Adipocyte (in vitro differentiated cells): ENCODE results near the gene FMOD.

Source experiments
- DNase-seq: peaks from one replicate; pipeline ENCODE4 v3.0.0-alpha.2; 2015; ENCODE audit warnings: low read depth
- H3K27me3 ChIP-seq: replicated peaks from 2 replicates; pipeline ENCODE4 v1.7.0; 2013; ENCODE audit warnings: mild to moderate bottlenecking, low read length, moderate library complexity; ENCODE audit not compliant: control insufficient read depth, insufficient read depth
- H3K36me3 ChIP-seq: 2 replicates; pipeline ENCODE4 v1.7.0; 2013; ENCODE audit warnings: low read length, mild to moderate bottlenecking, moderate library complexity; ENCODE audit not compliant: control insufficient read depth, insufficient read depth, severe bottlenecking
- H3K4me1 ChIP-seq: 2 replicates; pipeline ENCODE4 v1.7.0; 2013; ENCODE audit warnings: mild to moderate bottlenecking, low read length, moderate library complexity; ENCODE audit not compliant: control insufficient read depth, insufficient read depth
- H3K4me3 ChIP-seq: 2 replicates; pipeline ENCODE4 v1.7.0; 2013; ENCODE audit warnings: mild to moderate bottlenecking, low read length, moderate library complexity
- H3K9ac ChIP-seq: 2 replicates; pipeline ENCODE4 v1.7.0; 2013; ENCODE audit warnings: mild to moderate bottlenecking, low read length, moderate library complexity
- H3K9me3 ChIP-seq: 2 replicates; pipeline ENCODE4 v1.7.0; 2013; ENCODE audit warnings: mild to moderate bottlenecking, low read length, moderate library complexity; ENCODE audit not compliant: control insufficient read depth

The FMOD gene

GRCh38 chr1:203338335-203339036 lies 12.4 kb downstream of the FMOD start:
- Histone ChIP-seq H3K4me3 (no peak overlapping the region), H3K4me1 (peaks cover 20% of the 10 kb centered on the region), H3K9me3 (no peaks in the 10 kb centered on the region), H3K36me3 (peaks cover 10% of the 10 kb centered on the region), H3K9ac (no peak overlapping the region), H3K27me3 (no peaks in the 10 kb centered on the region)
- DNase-seq = peak; percentile 85

DNA sequence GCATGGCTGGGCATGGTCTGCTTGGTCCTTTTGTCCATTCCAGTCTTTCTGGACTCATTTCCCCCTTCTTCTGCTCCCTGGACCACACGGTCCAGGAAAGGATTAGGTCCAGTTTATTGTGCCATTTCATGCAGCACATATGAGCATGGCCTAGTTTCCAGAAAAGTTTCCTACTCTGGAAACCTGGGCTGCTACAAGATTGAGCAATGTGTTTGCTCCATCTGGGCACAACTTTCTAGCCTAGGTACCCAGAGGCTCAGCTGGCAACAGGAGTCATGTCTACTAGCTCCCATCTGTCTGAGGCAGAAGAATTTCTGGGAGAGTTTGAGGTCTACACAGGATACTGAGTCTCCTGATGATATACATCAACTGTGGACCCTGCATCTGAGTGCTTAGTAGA lies 14.8 kb downstream of the FMOD start:
- no peak for DNase-seq
- peaks cover 22% of the 10 kb centered on the region for H3K4me1 ChIP-seq
- H3K4me3 ChIP-seq = no peak overlapping the region
- H3K9ac ChIP-seq = no peak overlapping the region
- no peaks in the 10 kb centered on the region for H3K27me3 ChIP-seq
- peaks cover 3% of the 10 kb centered on the region for H3K36me3 ChIP-seq
- H3K9me3 ChIP-seq = no peaks in the 10 kb centered on the region

DNA sequence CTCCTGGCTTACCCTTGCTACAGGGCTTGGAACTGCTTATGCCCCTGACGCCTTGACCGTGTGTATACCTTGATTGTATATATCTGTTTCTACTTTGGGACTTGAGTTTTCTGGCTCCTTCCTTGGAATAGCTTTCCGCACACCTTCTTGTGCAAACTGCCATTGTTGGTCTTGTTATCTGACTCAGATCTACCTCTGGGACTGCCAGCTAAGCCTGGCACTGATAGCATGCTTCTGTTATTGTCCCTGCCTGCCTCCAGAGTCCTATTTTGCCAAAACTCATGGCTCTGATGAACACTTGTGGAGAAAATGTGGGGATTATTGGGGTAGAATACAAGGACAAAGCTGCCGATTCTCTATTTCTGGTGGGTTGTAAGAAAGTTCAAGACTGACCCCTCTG lies 15.4 kb downstream of the FMOD start:
- no peaks in the 10 kb centered on the region for H3K9me3 ChIP-seq
- no peak for DNase-seq
- H3K9ac ChIP-seq = no peak overlapping the region
- no peak overlapping the region for H3K4me3 ChIP-seq
- no peaks in the 10 kb centered on the region for H3K36me3 ChIP-seq
- H3K27me3 ChIP-seq = no peaks in the 10 kb centered on the region
- H3K4me1 ChIP-seq = peaks cover 24% of the 10 kb centered on the region

DNA sequence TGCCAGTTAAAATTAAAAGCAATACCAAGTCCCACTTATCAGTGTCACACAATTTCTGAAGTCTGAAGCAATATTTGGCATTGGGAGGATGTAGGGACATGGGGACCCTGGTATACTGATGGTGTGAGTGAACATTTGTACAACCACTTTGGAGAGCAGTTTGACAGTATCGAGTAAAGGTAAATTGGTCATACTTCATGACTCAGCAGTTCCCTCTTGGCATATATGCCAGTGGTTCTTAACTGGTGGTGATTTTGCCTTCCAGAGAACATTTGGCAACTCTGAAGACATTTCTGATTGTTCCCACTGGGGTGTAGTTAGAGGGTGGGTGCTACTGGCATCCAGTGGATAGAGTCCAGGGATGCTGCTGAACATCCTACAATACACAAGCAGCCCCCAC lies 19.7 kb downstream of the FMOD start:
- no peak overlapping the region for H3K4me3 ChIP-seq
- no peaks in the 10 kb centered on the region for H3K9me3 ChIP-seq
- no peak for DNase-seq
- H3K36me3 ChIP-seq = no peaks in the 10 kb centered on the region
- no peak overlapping the region for H3K9ac ChIP-seq
- peaks cover 30% of the 10 kb centered on the region for H3K4me1 ChIP-seq
- H3K27me3 ChIP-seq = peaks cover 8% of the 10 kb centered on the region

- Histone ChIP-seq H3K9ac (no peak overlapping the region), H3K9me3 (no peaks in the 10 kb centered on the region), H3K4me3 (no peak overlapping the region), H3K4me1 (peaks cover 36% of the 10 kb centered on the region), H3K36me3 (no peaks in the 10 kb centered on the region), H3K27me3 (peaks cover 8% of the 10 kb centered on the region)
- DNase-seq = no peak
These were observed 22.2 kb downstream of the FMOD start for GRCh38 chr1:203328714-203329122.

DNA sequence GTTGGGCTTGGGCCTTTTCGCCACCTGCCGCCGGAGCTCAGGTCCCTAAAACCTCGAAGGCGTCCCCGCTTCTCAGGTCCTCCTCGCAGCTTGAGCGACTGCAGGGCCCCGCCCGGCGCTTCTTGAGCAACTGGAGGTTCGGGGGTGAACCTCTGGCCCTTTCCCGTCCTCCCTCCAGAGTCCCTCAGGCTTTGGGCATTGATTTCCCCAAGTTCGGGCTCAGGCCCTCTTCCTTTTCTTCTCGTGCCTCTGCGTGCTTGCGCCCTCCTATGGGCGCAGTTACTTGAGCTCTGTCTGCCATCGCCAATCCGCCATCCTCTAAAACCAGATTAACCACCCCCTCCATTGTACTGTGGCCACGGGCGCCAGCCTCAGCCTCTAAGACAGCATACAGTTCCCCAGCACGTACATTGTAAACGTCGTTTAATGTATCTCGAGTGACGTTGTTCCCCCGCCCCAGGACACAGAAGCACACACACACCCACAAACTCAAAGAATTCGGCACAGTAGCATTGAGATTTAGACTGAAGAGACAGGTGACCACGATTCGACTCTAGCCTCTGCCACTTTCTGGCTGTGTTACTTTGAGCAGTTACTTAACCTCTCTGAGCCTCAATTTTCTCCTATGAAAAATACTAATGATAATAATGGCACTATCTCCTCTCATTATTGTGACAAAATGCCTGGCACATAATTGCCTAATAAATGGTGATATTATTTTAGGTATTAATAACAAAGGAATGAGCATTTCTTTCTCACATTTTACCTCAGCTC lies 23.1 kb downstream of the FMOD start:
- peak; percentile 76 for DNase-seq
- Histone ChIP-seq H3K27me3 (peaks cover 8% of the 10 kb centered on the region), H3K4me1 (peaks cover 45% of the 10 kb centered on the region), H3K9ac (peak overlapping the region; percentile 64), H3K36me3 (no peaks in the 10 kb centered on the region), H3K4me3 (peak overlapping the region; percentile 73), H3K9me3 (no peaks in the 10 kb centered on the region)

- Histone ChIP-seq H3K36me3 (no peaks in the 10 kb centered on the region), H3K4me3 (peak overlapping the region; percentile 73), H3K4me1 (peaks cover 52% of the 10 kb centered on the region), H3K9me3 (no peaks in the 10 kb centered on the region), H3K27me3 (peaks cover 8% of the 10 kb centered on the region), H3K9ac (peak overlapping the region; percentile 78)
- peak; percentile 97 for DNase-seq
These were observed 23.9 kb downstream of the FMOD start for GRCh38 chr1:203326830-203327683.

GRCh38 chr1:203325418-203326091 lies 25.4 kb downstream of the FMOD start:
- no peaks in the 10 kb centered on the region for H3K36me3 ChIP-seq
- DNase-seq = no peak

DNA sequence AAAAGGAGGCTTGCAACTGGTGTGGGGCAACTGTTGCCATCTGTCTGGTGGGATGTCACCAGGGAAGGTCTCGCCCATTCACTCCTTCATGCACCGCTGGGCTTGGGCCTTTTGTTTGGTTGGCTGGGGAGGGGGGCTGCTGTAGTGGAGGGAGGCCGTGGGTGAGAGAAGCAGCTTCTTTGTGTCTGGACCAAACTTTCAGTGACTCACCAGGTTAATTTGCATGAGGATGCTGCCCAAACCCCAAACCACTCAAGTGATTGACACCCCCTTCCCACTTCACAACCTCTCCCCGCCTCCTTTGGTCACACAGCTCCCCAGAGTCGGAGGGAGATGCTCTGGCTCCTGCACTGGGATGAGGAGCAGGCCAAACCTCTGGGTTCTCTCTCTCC lies 25.9 kb downstream of the FMOD start:
- peak overlapping the region; percentile 65 for H3K9ac ChIP-seq
- peaks cover 4% of the 10 kb centered on the region for H3K27me3 ChIP-seq
- H3K4me1 ChIP-seq = peaks cover 55% of the 10 kb centered on the region
- no peak overlapping the region for H3K4me3 ChIP-seq
- H3K9me3 ChIP-seq = no peaks in the 10 kb centered on the region
- no peak for DNase-seq
- H3K36me3 ChIP-seq = no peaks in the 10 kb centered on the region

More at GRCh38 chr1:203325418-203326091, 25.4 kb downstream of the FMOD start:
- Histone ChIP-seq H3K27me3 (peaks cover 8% of the 10 kb centered on the region), H3K9ac (no peak overlapping the region), H3K4me1 (peaks cover 55% of the 10 kb centered on the region), H3K4me3 (no peak overlapping the region), H3K9me3 (no peaks in the 10 kb centered on the region)

DNA sequence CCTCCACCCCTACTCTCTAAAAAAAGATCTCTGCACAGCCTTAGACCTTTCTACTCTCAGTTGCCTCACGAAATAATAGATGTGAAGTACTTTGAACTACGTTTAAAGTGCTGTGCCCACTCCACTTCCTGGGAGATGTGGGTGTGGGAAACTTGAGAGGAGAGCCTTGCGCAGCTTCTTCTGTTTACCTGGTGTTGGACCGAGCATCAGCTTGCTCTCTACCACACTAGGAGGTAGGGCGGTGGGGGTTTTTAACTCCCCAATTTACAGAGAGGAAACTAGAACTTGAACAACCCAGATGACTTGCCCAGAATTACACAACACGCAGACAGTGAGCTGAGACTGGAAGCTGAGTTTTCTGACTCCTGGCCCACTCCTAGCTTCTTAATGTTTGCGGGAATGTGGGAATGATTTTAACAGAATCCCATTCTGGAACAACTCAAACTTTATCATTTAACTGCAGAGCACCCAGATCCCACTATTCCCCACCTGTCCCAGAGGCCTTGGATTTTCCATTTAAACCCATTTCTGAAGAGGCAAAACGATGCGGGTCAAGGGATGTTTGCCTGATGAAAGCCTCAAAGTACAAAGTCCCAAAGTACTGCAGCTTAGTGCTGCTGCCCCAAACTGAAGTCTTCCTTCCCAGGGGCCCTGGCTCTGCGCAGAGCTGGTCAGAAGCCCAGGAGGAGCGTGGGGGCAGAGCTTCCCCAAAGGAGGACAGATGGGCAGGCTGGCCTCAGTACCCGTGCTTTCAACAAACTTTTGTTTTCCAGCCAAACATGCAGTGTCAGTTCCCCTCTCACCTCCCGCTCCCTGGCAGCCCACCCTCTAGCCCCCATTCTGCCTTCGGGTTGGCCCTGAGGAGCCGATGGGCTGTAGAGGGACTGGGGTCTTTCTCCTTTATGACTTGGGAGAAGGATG lies 26.6 kb downstream of the FMOD start:
- Histone ChIP-seq H3K4me3 (peak overlapping the region; percentile 30), H3K4me1 (peaks cover 55% of the 10 kb centered on the region), H3K27me3 (peaks cover under 1% of the 10 kb centered on the region), H3K9ac (peak overlapping the region; percentile 65), H3K9me3 (no peaks in the 10 kb centered on the region), H3K36me3 (no peaks in the 10 kb centered on the region)
- DNase-seq = peak; percentile 46
